ENCODE data around the gene RNF223. TPM values are rescaled to one million over a fixed set of nuclear protein-coding genes. Genes with fewer than 3 reads are reported as not detected.

Gene RNF223
- total RNA-seq, 1 donor from 2014 or later: not detected

- peaks cover 3% of the 10 kb centered on the region for H3F3A ChIP-seq (ENCODE audit: low read depth)
- H3K27me3 ChIP-seq: no peaks in the 10 kb centered on the region
- Mint-ChIP-seq H3K36me3 (peaks cover 11% of the 10 kb centered on the region), H3K27ac (no peak overlapping the region), H3K4me3 (no peak overlapping the region), H3K9me3 (no peaks in the 10 kb centered on the region), H3K4me1 (no peaks in the 10 kb centered on the region), H3K27me3 (ENCODE audit: insufficient read depth, low read depth) (peaks cover 5% of the 10 kb centered on the region)
- TF ChIP-seq CTCF (IDR thresholded peaks at IDR 0.05): no peak
- TF ChIP-seq EZH2 (IDR thresholded peaks at IDR 0.05): no peak
- TF ChIP-seq EZH2phosphoT487 (IDR thresholded peaks at IDR 0.05): no peak
- H2AFZ ChIP-seq (replicated peaks): no peak overlapping the region
- H3K9ac ChIP-seq: no peak overlapping the region
- no peak for DNase-seq (ENCODE audit: low spot score)
- H3K79me2 ChIP-seq (ENCODE audit: low read depth): no peaks in the 10 kb centered on the region
- no peaks in the 10 kb centered on the region for H3K9me3 ChIP-seq (ENCODE audit: low read depth)
- no peaks in the 10 kb centered on the region for H3K4me1 ChIP-seq
- H3K27ac ChIP-seq: no peak overlapping the region
- H3K4me2 ChIP-seq: no peak overlapping the region
- no peaks in the 10 kb centered on the region for H3K36me3 ChIP-seq
- peaks cover 9% of the 10 kb centered on the region for H4K20me1 ChIP-seq (ENCODE audit: low read depth)
- H3K4me3 ChIP-seq: no peak overlapping the region
These were observed 22.8 kb downstream of the RNF223 start for GRCh38 chr1:1051127-1051810.

- Mint-ChIP-seq H3K9me3 (no peaks in the 10 kb centered on the region), H3K27ac (no peak overlapping the region)
These were observed 23.5 kb downstream of the RNF223 start for GRCh38 chr1:1050577-1051052.

GRCh38 chr1:1049318-1050165, 24.6 kb downstream of the RNF223 start:
- Histone ChIP-seq H3K9me3 (ENCODE audit: low read depth) (no peaks in the 10 kb centered on the region), H3K27ac (no peak overlapping the region), H3K27me3 (no peaks in the 10 kb centered on the region), H3K9ac (no peak overlapping the region), H3K4me1 (no peaks in the 10 kb centered on the region), H2AFZ (replicated peaks) (no peak overlapping the region), H3K4me3 (no peak overlapping the region), H3K79me2 (ENCODE audit: low read depth) (no peaks in the 10 kb centered on the region), H3K4me2 (no peak overlapping the region), H3K36me3 (no peaks in the 10 kb centered on the region), H3F3A (ENCODE audit: low read depth) (peaks cover 3% of the 10 kb centered on the region), H4K20me1 (ENCODE audit: low read depth) (peaks cover 13% of the 10 kb centered on the region)
- Mint-ChIP-seq H3K36me3 (peaks cover 13% of the 10 kb centered on the region), H3K4me1 (no peaks in the 10 kb centered on the region), H3K27me3 (ENCODE audit: insufficient read depth, low read depth) (peaks cover 2% of the 10 kb centered on the region), H3K9me3 (no peaks in the 10 kb centered on the region), H3K4me3 (no peak overlapping the region), H3K27ac (no peak overlapping the region)
- no peak for DNase-seq (ENCODE audit: low spot score)
- no peak for TF ChIP-seq EZH2phosphoT487 (IDR thresholded peaks at IDR 0.05)
- TF ChIP-seq EZH2 (IDR thresholded peaks at IDR 0.05): no peak

More at GRCh38 chr1:1050577-1051052, 23.5 kb downstream of the RNF223 start:
- Histone ChIP-seq H3K27ac (no peak overlapping the region), H3F3A (ENCODE audit: low read depth) (peaks cover 3% of the 10 kb centered on the region), H3K79me2 (ENCODE audit: low read depth) (no peaks in the 10 kb centered on the region), H3K27me3 (no peaks in the 10 kb centered on the region), H3K36me3 (no peaks in the 10 kb centered on the region), H4K20me1 (ENCODE audit: low read depth) (peaks cover 6% of the 10 kb centered on the region), H3K4me2 (no peak overlapping the region), H3K9ac (no peak overlapping the region), H3K9me3 (ENCODE audit: low read depth) (no peaks in the 10 kb centered on the region), H3K4me1 (no peaks in the 10 kb centered on the region), H3K4me3 (no peak overlapping the region), H2AFZ (replicated peaks) (no peak overlapping the region)
- DNase-seq (ENCODE audit: low spot score): no peak
- Mint-ChIP-seq H3K4me1 (no peaks in the 10 kb centered on the region), H3K4me3 (no peak overlapping the region), H3K27me3 (ENCODE audit: insufficient read depth, low read depth) (peaks cover 2% of the 10 kb centered on the region), H3K36me3 (peaks cover 10% of the 10 kb centered on the region)
- TF ChIP-seq EZH2 (IDR thresholded peaks at IDR 0.05): no peak
- TF ChIP-seq CTCF (IDR thresholded peaks at IDR 0.05): no peak
- no peak for TF ChIP-seq EZH2phosphoT487 (IDR thresholded peaks at IDR 0.05)

All from neural progenitor cell (in vitro differentiated cells).